ENCODE data around the gene AFF1.

Gene AFF1

DNA sequence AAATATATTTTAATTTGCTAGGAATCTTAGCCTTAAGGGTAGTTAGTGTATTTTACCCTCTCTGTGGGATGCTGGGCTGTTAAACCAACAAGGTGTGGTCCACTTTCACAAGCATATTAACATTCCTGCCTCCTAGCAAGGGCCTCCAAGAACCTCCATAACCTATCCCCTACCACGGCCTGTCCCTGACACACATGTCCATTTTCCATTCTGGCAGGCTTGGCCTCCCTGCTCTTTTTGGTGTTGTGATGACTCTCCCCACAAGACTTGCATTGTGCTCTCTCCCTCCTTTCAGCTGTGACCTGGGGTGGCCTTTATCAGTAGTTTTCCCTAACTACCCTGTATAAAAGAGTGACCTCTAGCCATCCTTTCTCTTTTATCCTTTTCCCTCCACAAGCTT is 165.4 kb downstream of the AFF1 start:
- intact Hi-C loops (cut with DNase I; ENCODE audit: low total_unique reads), result no loop called here
- TF ChIP-seq, protein P1, sequence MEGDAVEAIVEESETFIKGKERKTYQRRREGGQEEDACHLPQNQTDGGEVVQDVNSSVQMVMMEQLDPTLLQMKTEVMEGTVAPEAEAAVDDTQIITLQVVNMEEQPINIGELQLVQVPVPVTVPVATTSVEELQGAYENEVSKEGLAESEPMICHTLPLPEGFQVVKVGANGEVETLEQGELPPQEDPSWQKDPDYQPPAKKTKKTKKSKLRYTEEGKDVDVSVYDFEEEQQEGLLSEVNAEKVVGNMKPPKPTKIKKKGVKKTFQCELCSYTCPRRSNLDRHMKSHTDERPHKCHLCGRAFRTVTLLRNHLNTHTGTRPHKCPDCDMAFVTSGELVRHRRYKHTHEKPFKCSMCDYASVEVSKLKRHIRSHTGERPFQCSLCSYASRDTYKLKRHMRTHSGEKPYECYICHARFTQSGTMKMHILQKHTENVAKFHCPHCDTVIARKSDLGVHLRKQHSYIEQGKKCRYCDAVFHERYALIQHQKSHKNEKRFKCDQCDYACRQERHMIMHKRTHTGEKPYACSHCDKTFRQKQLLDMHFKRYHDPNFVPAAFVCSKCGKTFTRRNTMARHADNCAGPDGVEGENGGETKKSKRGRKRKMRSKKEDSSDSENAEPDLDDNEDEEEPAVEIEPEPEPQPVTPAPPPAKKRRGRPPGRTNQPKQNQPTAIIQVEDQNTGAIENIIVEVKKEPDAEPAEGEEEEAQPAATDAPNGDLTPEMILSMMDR (IDR thresholded peaks at IDR 0.05), result no peak
- Histone ChIP-seq H3K4me3 (no peak overlapping the region), H3K36me3 (peaks cover 0 to 12% (median 4%) of the 10 kb centered on the region in 3 donors), H3K4me1 (peaks cover 0 to 42% (median 18%) of the 10 kb centered on the region in 4 donors), H3K27ac (no peak overlapping the region), H3K9me3 (no peaks in the 10 kb centered on the region), H3K27me3 (no peaks in the 10 kb centered on the region)
- DNase-seq, result no peak

DNA sequence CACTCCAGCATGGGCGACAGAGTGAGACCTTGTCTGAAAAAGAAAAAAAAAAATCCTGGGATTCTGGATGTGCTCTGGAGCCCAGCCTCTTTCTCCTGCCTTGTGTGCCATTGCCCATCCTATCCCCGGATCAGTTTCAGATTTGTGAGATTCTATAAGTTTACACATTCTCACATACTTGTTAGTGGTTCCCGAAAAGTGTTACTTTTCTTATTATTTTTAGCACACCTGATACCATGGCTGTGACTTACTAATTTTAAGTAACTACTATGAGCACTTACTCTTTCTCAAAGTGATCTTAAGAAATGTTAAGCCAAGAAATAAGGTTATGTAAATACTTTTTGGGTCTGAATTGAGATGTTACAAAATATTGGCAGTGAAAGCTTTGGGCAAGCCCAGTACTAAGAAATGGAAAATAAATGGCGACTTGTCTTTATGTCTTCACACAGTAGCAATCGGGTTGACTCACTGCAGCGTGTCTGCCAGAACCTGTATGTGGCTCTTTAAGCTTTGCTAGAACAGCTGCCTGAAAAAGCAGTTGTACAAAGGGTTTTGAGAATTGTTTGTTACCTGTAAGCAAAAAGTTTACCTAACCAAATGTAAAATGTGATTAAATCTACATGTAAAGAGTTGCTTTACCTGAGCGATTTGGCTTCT is 166.9 kb downstream of the AFF1 start:
- TF ChIP-seq, protein P1 (IDR thresholded peaks at IDR 0.05), result no peak
- Histone ChIP-seq H3K4me1 (peaks cover 0 to 43% (median 18%) of the 10 kb centered on the region in 4 donors), H3K27me3 (no peaks in the 10 kb centered on the region), H3K9me3 (no peaks in the 10 kb centered on the region), H3K36me3 (peaks cover 5 to 13% (median 6%) of the 10 kb centered on the region in 3 donors), H3K4me3 (no peak overlapping the region), H3K27ac (peak overlapping the region; percentile 1 to 62)
- intact Hi-C loops (cut with DNase I; ENCODE audit: low total_unique reads), result no loop called here
- DNase-seq, result no peak

DNA sequence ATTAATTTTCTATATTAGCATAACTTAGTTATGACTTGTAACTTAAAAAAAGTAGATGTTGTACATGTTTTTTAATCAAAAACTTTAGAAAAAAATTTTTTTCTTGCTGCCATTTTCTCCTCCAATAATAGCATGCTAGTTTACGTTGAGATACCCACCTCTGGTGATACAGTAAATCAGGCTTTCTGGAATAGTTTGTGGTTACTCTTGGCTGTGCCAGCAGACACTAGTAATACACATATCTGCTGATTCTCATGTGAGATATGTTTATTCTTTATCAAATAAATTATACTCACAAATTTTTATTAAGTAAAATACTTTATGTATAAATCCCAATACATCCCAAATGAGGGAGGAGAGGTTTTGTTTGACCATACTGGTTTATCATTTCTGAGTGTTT is 168.3 kb downstream of the AFF1 start:
- H3K27ac ChIP-seq, result peak overlapping the region; percentile 62 to 70
- intact Hi-C loops (cut with DNase I; ENCODE audit: low total_unique reads), result no loop called here
- H3K36me3 ChIP-seq, result peaks cover 2 to 14% (median 5%) of the 10 kb centered on the region in 3 donors
- H3K4me3 ChIP-seq, result no peak overlapping the region
- H3K27me3 ChIP-seq, result no peaks in the 10 kb centered on the region
- TF ChIP-seq, protein P1 (IDR thresholded peaks at IDR 0.05), result no peak
- H3K4me1 ChIP-seq, result peaks cover 0 to 57% (median 28%) of the 10 kb centered on the region in 4 donors
- no peak for DNase-seq
- no peaks in the 10 kb centered on the region for H3K9me3 ChIP-seq

DNA sequence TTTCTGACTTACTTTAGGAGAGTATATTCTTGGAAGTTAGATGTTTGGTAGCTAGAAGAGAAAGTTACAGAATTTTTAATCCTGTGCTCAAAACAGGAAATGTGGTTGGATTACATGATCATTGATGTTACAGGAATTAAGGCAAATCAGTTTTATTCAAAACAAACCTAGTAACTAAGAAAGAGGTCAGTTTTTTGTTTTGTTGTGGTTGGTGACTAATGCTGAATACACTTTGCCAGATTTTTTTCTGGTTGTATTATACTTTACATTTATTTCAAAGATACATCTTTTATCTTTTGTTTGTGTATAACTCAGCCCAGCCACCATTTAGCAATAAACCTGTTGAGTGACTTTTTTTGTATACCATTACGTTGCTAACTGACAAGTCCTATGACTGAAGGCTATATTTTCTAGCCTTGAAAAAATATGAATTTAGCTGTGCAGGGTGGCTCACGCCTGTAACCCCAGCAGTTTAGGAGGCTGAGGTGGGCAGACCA is 168.9 kb downstream of the AFF1 start:
- H3K9me3 ChIP-seq, result no peaks in the 10 kb centered on the region
- H3K4me3 ChIP-seq, result no peak overlapping the region
- H3K27ac ChIP-seq, result peak overlapping the region; percentile 62 to 70
- no peak for DNase-seq
- no peaks in the 10 kb centered on the region for H3K27me3 ChIP-seq
- intact Hi-C loops (cut with DNase I; ENCODE audit: low total_unique reads), result no loop called here
- peaks cover 0 to 64% (median 34%) of the 10 kb centered on the region in 4 donors for H3K4me1 ChIP-seq
- TF ChIP-seq, protein P1 (IDR thresholded peaks at IDR 0.05), result no peak
- H3K36me3 ChIP-seq, result peaks cover 5 to 14% (median 7%) of the 10 kb centered on the region in 3 donors

DNA sequence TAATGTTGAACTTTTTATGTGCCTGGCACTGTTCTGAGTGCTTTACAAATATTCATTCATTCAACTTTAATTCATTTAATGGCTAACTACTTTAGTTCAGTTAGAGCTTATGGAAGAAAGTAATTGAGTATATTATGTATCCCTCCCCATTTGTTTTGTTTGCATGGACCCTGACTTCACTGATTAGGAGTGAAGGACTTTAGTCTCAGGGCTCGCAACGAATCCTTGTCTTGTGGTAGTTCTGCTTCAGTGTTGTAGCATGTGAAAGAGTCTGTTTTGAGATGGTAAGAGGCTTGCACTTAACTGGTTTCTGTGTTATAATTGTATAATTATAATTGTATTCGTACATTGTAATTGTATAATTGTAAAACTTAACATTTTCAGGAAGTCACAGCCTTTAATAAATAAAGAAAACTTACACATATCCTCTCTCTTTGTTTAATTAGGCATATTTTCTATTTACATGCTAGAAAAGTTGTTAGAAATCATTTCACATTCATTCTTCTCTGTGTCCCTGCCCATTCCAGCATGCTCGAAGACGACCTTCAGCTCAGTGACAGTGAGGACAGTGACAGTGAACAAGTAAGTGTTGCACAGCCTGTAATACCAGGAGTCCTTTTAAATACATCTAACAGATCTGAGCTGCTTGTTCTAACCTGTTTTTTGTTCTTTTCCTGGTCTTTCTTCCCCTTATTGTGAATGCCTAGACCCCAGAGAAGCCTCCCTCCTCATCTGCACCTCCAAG is 170.5 kb downstream of the AFF1 start:
- no peaks in the 10 kb centered on the region for H3K27me3 ChIP-seq
- H3K4me1 ChIP-seq, result peaks cover 0 to 78% (median 40%) of the 10 kb centered on the region in 4 donors
- DNase-seq, result no peak
- H3K36me3 ChIP-seq, result peaks cover 5 to 18% (median 7%) of the 10 kb centered on the region in 3 donors
- peak overlapping the region; percentile 62 to 70 for H3K27ac ChIP-seq
- intact Hi-C loops (cut with DNase I; ENCODE audit: low total_unique reads), result no loop called here
- no peaks in the 10 kb centered on the region for H3K9me3 ChIP-seq
- H3K4me3 ChIP-seq, result no peak overlapping the region
- TF ChIP-seq, protein P1 (IDR thresholded peaks at IDR 0.05), result no peak

Data from tibial artery (tissue), 4 donors.